Urothelium cell line (cell line): Measurements from ENCODE around the gene PDZD2.
A peak's percentile ranks its signal among the peaks of the same experiment; 100 is the strongest.

Experiments used
- DNase-seq: peaks from one replicate; pipeline ENCODE4 v3.0.0; 2011; ENCODE audit warnings: low spot score, mixed read lengths
- FAIRE-seq: peaks from 2 replicates; lab custom pipeline; 2011; peaks lifted over from hg19 to GRCh38; lab: Jason Lieb, UNC

PDZD2 gene

GRCh38 chr5:31637851-31638250 lies 1.1 kb upstream of the PDZD2 start:
- no peak for DNase-seq
- FAIRE-seq: no peak

- DNase-seq (peak; percentile 23), FAIRE-seq (no peak)
These were observed 586 bp upstream of the PDZD2 start for GRCh38 chr5:31638345-31638744.

- FAIRE-seq: no peak
- DNase-seq: no peak
These were observed 815 bp downstream of the PDZD2 start for GRCh38 chr5:31639481-31640411.

- no peak for DNase-seq
- FAIRE-seq: no peak
These were observed 1.6 kb downstream of the PDZD2 start for GRCh38 chr5:31640573-31640972.

- DNase-seq: no peak
- no peak for FAIRE-seq
These were observed 2.1 kb downstream of the PDZD2 start for GRCh38 chr5:31641059-31641458.

- FAIRE-seq (no peak), DNase-seq (no peak)
These were observed 2.6 kb downstream of the PDZD2 start for GRCh38 chr5:31641575-31641974.

- FAIRE-seq: no peak
- no peak for DNase-seq
These were observed 6.6 kb downstream of the PDZD2 start for GRCh38 chr5:31645420-31646081.

- FAIRE-seq (no peak), DNase-seq (no peak)
These were observed 9.4 kb downstream of the PDZD2 start for GRCh38 chr5:31648326-31648725.

GRCh38 chr5:31651241-31651640 lies 12.3 kb downstream of the PDZD2 start:
- FAIRE-seq (no peak), DNase-seq (no peak)

- no peak for FAIRE-seq
- DNase-seq: no peak
These were observed 16.6 kb downstream of the PDZD2 start for GRCh38 chr5:31655491-31655890.

- DNase-seq: no peak
- FAIRE-seq: no peak
These were observed 17.9 kb downstream of the PDZD2 start for GRCh38 chr5:31656806-31657205.

GRCh38 chr5:31657315-31657979 lies 18.5 kb downstream of the PDZD2 start:
- FAIRE-seq (no peak), DNase-seq (no peak)

- FAIRE-seq (no peak), DNase-seq (no peak)
These were observed 22.3 kb downstream of the PDZD2 start for GRCh38 chr5:31661257-31661656.

- FAIRE-seq (peak; percentile 81), DNase-seq (no peak)
These were observed 24.6 kb downstream of the PDZD2 start for GRCh38 chr5:31663519-31663918.

GRCh38 chr5:31664566-31664965 lies 25.6 kb downstream of the PDZD2 start:
- FAIRE-seq (peak; percentile 23), DNase-seq (peak; percentile 67)

- DNase-seq (no peak), FAIRE-seq (no peak)
These were observed 32.4 kb downstream of the PDZD2 start for GRCh38 chr5:31671339-31671741.

GRCh38 chr5:31674371-31674951 lies 35.5 kb downstream of the PDZD2 start:
- FAIRE-seq (no peak), DNase-seq (no peak)

- FAIRE-seq: no peak
- no peak for DNase-seq
These were observed 36.5 kb downstream of the PDZD2 start for GRCh38 chr5:31675472-31675871.

- DNase-seq (no peak), FAIRE-seq (no peak)
These were observed 39.2 kb downstream of the PDZD2 start for GRCh38 chr5:31678180-31678579.

- DNase-seq (no peak), FAIRE-seq (no peak)
These were observed 41.6 kb downstream of the PDZD2 start for GRCh38 chr5:31680528-31680927.

- FAIRE-seq: no peak
- DNase-seq: no peak
These were observed 43.1 kb downstream of the PDZD2 start for GRCh38 chr5:31682025-31682424.
